Nephron progenitor cell (in vitro differentiated cells): ENCODE results near the gene CKMT2.
A peak's percentile ranks its signal among the peaks of the same experiment; 100 is the strongest.

Source experiments
- DNase-seq: peaks from one replicate; pipeline ENCODE4 v3.0.0; 2021
- H3K27ac Mint-ChIP-seq: 2 replicates; pipeline ENCODE4 v1.8.0; 2021; ENCODE audit warnings: mild to moderate bottlenecking, moderate library complexity, mixed read lengths
- H3K27me3 Mint-ChIP-seq: 2 replicates; pipeline ENCODE4 v1.8.0; 2021; ENCODE audit warnings: mild to moderate bottlenecking, low read depth, mixed read lengths; ENCODE audit not compliant: poor library complexity
- H3K36me3 Mint-ChIP-seq: 2 replicates; pipeline ENCODE4 v1.8.0; 2021; ENCODE audit warnings: low read depth, mixed read lengths
- H3K4me1 Mint-ChIP-seq: 2 replicates; pipeline ENCODE4 v1.8.0; 2021; ENCODE audit warnings: mixed read lengths
- H3K4me3 Mint-ChIP-seq: 2 replicates; pipeline ENCODE4 v1.8.0; 2021; ENCODE audit warnings: mild to moderate bottlenecking, moderate library complexity, mixed read lengths
- H3K9me3 Mint-ChIP-seq: 2 replicates; pipeline ENCODE4 v1.8.0; 2021; ENCODE audit warnings: mild to moderate bottlenecking, moderate library complexity, mixed read lengths
- TF ChIP-seq, protein P1 (sequence below): fragments of 200-600 bp; sonication (generic); IDR thresholded peaks from 2 replicates; pipeline ENCODE4 v1.5.0; 2021; ENCODE audit warnings: antibody characterized with exemption

Gene CKMT2

DNA sequence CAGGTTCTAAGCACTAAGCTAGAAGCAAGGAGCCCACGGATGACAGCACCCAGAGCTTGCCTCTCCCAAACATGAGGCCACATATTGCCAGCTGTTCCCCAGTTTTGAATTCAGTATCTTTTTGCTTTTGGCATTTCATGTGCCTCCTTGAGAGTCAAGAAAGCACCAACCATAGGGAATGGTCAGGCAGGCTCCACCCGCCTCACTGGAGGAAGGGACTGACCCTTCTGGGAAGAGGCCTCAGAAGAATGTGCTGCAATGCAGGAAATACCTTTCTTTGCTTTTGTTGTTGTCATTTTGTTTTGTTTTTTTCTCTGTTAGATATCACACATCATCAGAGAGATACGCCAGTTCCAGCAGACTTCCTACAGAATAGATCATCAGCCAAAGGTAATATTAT is 13.7 kb upstream of the CKMT2 start:
- Mint-ChIP-seq H3K27me3 (no peaks in the 10 kb centered on the region), H3K4me1 (no peaks in the 10 kb centered on the region), H3K9me3 (peaks cover 8% of the 10 kb centered on the region), H3K27ac (no peak overlapping the region), H3K4me3 (no peak overlapping the region), H3K36me3 (peaks cover 26% of the 10 kb centered on the region)
- TF ChIP-seq, protein P1, sequence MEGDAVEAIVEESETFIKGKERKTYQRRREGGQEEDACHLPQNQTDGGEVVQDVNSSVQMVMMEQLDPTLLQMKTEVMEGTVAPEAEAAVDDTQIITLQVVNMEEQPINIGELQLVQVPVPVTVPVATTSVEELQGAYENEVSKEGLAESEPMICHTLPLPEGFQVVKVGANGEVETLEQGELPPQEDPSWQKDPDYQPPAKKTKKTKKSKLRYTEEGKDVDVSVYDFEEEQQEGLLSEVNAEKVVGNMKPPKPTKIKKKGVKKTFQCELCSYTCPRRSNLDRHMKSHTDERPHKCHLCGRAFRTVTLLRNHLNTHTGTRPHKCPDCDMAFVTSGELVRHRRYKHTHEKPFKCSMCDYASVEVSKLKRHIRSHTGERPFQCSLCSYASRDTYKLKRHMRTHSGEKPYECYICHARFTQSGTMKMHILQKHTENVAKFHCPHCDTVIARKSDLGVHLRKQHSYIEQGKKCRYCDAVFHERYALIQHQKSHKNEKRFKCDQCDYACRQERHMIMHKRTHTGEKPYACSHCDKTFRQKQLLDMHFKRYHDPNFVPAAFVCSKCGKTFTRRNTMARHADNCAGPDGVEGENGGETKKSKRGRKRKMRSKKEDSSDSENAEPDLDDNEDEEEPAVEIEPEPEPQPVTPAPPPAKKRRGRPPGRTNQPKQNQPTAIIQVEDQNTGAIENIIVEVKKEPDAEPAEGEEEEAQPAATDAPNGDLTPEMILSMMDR: no peak
- no peak for DNase-seq

DNA sequence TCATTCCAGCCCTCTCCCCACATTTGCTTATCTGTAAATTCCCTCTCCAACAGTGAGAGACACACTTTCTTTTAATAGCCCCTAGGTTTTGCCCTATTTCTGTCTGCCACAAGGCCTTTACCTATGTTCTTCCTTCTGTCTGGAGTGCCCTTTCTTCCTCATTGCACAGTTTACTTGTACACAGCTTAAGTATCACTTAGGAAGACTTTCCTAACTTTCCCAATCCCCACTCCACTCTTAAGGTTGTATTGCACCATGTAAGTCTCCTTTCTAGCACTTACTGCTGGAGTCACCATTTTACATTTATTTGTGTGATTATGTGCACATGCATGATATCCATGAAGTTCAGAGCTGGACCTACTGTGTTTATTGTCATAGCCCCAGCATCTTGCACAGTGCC is 10.8 kb upstream of the CKMT2 start:
- H3K36me3 Mint-ChIP-seq: peaks cover 26% of the 10 kb centered on the region
- peaks cover 8% of the 10 kb centered on the region for H3K9me3 Mint-ChIP-seq
- H3K27ac Mint-ChIP-seq: no peak overlapping the region
- no peak overlapping the region for H3K4me3 Mint-ChIP-seq
- H3K27me3 Mint-ChIP-seq: no peaks in the 10 kb centered on the region
- H3K4me1 Mint-ChIP-seq: no peaks in the 10 kb centered on the region
- TF ChIP-seq, protein P1: no peak
- no peak for DNase-seq

DNA sequence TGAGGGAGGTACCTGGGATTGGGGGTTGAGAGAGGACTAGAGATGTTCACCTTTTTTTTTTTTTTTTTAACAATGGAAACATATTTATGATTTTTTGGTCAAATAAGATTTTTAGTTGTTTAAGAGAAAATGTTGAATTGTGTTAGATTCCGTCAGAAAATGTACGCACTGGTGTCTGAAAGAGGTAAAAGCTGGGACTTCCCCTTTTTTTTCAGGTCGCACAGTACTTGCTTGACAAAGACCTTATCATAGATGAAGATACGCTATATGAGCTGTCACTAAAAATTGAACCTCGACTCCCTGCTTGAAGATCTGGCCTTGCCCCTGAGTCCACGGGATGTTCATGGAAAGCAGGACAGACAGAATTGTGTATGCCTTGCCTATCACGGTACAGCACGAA is 7.7 kb upstream of the CKMT2 start:
- TF ChIP-seq, protein P1: no peak
- Mint-ChIP-seq H3K4me3 (no peak overlapping the region), H3K4me1 (peaks cover 2% of the 10 kb centered on the region), H3K27me3 (no peaks in the 10 kb centered on the region), H3K27ac (no peak overlapping the region), H3K9me3 (no peaks in the 10 kb centered on the region), H3K36me3 (peaks cover 5% of the 10 kb centered on the region)
- no peak for DNase-seq

DNA sequence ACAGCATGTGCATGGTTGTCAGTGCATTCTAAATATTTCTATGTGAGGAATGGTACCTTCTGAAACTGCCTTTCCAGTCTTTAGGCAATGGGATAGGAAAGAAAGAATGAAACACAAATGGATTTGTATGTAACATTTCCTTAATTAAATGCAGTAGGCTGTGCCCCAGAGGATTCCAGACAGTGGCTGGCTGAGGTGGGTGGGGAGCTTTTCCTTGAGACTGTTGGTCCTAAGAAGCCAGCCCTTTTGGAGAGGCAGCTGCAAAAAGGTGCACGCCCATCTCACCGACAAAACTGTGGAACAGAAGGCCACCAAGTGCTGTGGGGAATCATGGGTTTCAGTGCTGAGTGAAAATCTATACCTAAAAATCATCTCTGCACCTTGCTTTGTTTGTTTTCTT is 6.8 kb upstream of the CKMT2 start:
- Mint-ChIP-seq H3K27me3 (no peaks in the 10 kb centered on the region), H3K9me3 (no peaks in the 10 kb centered on the region), H3K4me3 (no peak overlapping the region), H3K36me3 (no peaks in the 10 kb centered on the region), H3K4me1 (peaks cover 5% of the 10 kb centered on the region), H3K27ac (no peak overlapping the region)
- DNase-seq: no peak
- TF ChIP-seq, protein P1: no peak

DNA sequence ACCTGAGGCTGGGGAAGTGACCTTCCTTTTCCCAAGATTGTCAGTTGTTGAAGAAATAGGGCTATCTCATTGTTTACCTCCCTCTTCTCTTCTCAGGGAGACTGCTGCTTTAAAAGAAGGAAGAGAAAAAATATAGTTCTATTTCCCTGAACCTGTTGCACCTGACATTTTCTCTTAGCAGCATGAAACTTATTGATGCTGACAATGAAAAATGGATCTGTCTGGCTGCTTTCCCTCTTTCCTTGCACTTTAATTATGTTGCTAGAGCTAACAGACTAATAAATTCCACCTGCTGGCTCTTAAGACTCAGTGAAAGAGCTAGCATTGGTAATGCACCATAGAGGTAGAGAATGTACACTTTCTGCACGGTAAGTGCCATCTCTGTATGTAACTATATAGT is 6.2 kb upstream of the CKMT2 start:
- Mint-ChIP-seq H3K27ac (no peak overlapping the region), H3K9me3 (no peaks in the 10 kb centered on the region), H3K4me3 (no peak overlapping the region), H3K36me3 (no peaks in the 10 kb centered on the region), H3K4me1 (peaks cover 5% of the 10 kb centered on the region), H3K27me3 (no peaks in the 10 kb centered on the region)
- DNase-seq: no peak
- TF ChIP-seq, protein P1: no peak

DNA sequence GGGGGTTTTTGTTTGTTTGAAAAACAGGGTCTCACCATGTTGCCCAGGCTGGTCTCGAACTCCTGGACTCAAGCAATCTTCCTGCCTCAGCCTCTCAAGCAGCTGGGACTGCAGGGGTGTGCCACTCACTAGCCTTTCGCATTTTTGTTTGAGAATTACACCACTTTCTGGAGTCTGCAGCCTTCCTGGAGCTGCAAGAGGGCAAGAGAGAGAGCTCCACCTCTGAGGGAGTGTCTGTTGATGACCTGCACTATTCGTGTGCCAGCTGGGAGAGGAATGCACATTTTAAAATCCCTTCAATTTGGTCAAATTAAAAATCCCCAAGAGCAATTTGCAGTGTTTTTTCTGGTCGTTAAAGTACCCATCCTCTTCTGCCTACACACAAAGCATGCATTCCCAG is 5.0 kb upstream of the CKMT2 start:
- TF ChIP-seq, protein P1: no peak
- Mint-ChIP-seq H3K4me3 (no peak overlapping the region), H3K9me3 (no peaks in the 10 kb centered on the region), H3K27ac (peak overlapping the region; percentile 51), H3K27me3 (no peaks in the 10 kb centered on the region), H3K36me3 (no peaks in the 10 kb centered on the region), H3K4me1 (peaks cover 16% of the 10 kb centered on the region)
- no peak for DNase-seq
